Measurements from ENCODE around the gene LRRC7. TPM values are rescaled to one million over a fixed set of nuclear protein-coding genes. Genes with fewer than 3 reads are reported as not detected.

LRRC7 gene
- total RNA-seq, 1 experiment from 2014 or later = 0.12 TPM

DNA sequence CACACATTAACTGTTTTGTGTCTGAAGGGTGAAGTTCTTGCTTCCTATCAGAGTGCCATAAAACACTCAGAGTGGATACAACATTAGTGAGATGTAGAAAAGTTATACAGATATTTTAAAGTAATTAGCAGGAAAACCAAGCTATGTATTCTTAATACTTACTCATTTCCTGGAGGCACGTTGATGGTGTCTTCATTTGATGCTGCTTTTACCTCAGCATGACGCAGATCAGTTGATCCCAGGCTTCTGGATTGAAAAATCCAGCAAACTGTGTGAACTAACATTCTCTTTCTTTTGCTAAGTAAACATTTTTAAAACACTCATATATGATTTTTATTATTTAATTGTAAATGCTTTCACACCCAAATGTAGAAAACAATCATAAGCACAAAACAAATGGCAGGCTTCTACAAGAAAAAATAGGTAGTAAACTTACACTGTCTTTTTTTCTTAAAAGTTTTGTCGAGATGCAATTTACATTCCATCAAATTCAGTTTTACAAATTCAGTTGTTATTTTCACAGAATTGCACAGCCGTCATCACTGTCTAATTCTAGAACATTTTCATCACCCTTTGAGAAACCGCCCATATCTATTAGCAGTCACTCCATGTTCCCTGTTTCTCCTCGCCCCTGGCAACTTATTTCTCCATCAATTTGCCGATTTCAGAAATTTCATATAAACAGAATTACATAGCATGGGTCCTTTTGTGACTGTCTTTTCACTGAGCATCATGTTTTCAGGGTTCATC is 198.9 kb downstream of the LRRC7 start:
- DNase-seq (ENCODE audit: low read depth) = no peak

DNA sequence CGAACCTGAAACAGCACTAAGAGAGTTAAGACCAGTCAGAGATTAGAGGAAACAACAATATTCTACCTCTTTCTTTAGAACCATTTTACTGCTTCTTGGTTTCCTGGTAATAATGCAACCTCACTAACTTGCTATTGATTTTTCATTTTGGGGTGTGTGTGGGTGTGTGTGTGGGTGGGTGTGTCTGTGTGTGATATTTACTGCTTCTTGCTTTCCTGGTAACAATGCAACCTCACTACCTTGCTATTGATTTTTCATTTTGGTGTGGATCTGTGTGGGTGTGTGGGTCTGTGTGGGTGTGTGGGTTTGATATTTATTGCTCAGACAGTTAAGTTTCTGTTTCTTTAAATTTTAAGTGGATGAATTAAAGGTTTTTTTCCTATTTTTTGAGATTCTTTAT is 208.8 kb downstream of the LRRC7 start:
- no peak for DNase-seq (ENCODE audit: low read depth)

DNA sequence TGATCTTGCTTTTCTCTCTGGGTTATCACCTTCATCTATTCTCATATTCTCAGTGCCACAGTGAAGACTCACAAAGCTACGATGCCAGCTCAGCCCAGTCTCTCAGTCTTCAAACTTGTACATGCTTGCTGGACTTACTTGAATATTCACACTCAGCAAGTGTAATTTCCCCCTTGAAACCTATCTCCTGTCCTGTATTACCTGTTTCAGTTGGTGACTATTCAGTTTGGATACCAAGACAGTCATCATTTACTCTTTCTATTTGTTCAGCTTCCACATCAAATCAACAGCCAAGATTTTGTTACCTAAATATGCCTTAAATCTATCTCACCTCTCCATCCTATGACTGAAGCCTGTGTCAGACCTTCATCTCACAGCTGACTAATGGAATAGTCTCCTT is 209.7 kb downstream of the LRRC7 start:
- no peak for DNase-seq (ENCODE audit: low read depth)

DNA sequence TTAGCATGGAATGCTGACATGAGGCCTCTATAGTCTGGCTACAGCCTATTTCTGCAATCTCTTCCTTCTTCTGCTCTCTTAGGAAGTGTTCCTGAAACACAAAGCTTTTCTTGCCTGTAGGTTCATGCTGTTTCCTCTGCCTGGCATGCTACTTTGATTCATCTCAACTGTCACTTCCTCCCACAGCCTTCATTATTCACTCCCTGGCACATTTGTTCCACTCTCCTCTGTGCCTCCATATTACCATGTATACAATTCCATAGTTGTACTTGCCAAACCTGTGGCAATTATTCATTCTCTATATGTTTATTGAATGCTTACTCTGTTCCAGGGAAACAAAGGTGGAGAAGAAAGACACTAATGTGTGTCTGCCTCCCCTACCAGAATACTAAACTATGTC is 210.2 kb downstream of the LRRC7 start:
- DNase-seq (ENCODE audit: low read depth) = no peak

DNA sequence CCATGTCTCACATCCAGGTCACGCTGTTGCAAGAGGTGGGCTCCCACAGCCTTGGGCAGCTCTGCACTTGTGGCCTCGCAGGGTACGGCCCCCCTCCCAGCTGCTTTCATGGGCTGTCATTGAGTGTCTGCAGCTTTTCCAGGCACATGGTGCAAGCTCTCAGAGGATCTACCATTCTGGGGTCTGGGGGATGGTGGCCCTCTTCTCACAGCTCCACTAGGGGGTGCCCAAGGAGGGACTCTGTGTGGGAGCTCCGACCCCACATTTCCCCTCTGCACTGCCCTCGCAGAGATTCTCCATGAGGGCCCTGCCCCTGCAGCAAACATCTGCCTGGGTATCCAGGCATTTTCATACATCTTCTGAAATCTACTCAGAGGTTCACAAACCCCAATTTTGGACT is 219.4 kb downstream of the LRRC7 start:
- DNase-seq (ENCODE audit: low read depth) = no peak

DNA sequence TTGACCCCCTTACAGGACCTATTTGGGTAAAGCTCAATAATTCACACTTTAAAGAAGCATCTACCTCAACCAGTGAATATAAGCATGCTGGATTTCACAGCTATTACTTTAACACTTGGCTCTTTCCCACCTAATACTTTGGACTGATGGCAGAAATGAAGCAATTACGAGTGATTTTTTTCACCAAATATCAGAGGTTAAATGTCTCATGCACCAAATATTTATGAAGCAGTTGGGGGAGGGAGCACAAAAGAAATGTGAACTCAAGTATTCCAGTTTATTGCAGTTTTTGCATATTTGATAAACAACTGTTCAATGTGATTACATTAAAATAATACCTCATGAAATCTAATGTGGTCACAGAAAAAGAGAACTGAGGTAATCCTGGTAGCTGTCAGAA is 223.6 kb downstream of the LRRC7 start:
- no peak for DNase-seq (ENCODE audit: low read depth)

DNA sequence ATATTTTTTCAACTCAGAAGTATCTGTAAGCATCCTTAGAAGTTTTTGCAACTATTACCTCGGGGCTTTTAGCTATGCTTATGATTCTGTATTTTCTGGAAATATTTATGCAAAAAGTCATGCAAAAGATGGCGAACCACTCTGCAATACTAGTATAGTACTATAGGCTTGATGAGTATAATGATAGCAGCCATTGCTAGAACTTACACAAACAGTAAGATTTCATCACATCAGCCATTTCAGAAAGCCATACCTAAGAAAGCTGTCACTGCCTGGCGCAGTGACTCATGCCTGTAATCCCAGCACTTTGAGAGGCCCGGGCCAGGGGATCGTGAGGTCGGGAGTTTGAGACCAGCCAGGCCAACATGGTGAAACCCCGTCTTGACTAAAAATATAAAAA is 227.1 kb downstream of the LRRC7 start:
- no peak for DNase-seq (ENCODE audit: low read depth)

DNA sequence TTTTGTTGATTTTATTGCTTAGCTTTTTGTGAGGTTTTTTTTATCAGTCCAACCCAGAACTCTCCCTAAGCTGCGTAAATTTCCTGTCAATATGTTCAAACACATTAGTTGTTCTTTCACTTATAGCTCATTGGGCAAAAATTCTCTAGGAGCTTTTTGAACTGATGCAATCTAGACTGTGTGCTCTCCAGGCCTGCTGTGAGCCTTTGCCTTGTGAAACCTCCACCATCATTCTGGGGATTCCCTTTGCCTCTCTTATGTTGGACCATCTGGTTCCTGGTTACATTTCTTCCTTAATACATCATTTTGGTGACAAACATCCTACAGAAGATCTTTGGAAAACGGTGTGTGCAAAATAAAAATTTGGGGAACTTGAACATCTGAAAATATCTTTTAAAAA is 247.2 kb downstream of the LRRC7 start:
- DNase-seq (ENCODE audit: low read depth) = no peak

DNA sequence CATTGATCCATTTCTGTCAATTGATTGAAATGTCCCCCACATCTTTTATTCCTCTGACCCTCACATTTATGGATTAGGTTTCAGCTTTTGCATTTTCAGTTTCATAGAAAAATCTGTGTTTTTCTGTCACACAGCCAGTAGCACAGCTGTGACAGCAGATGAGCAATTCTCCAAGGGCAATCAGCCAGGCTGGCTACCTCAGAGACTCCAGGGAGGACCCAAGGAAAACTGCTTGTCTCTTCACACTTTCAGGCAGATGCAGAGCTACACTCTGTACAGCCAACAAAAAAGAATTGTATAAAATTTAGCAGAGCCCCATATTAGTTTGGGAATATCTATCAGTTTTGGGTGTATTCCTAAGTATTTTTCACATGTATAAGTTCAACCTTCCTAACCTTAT is 257.2 kb downstream of the LRRC7 start:
- no peak for DNase-seq (ENCODE audit: low read depth)

DNA sequence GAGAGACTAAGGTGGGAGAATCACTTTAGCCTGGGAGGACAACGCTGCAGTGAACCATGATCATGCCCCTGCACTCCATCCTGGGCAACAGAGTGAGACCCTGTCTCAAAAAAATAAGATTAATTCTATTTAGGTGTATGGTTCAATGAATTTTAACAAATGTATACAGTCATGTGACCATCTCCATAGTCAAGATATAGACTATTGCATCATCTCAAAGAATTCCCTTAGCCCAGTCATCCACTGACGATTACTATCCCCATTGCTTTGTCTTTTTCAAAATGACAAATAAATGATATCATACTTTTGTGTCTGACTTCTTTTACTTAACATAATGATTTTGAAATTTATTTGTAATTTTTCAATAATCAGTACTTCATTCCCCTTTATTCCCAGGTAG is 260.0 kb downstream of the LRRC7 start:
- DNase-seq (ENCODE audit: low read depth) = no peak

DNA sequence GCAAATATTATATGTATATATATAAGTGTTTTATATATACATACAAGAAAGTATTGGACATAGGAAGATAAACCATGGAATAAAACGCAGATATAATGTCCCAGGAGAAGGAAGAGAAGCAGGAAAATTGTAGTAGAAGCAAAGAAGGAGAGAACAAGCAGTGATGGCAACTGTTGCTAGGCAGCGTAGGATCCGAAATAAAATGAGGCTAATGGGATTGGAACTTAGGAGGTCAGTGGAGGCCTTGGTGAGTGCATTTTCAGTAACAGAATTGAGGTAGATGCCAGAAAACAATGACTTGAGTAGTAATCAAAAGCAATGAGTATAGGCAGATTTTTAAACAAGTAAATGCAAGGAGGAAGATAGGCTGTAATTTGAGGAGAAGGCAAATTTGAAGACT is 265.8 kb downstream of the LRRC7 start:
- DNase-seq (ENCODE audit: low read depth) = no peak

DNA sequence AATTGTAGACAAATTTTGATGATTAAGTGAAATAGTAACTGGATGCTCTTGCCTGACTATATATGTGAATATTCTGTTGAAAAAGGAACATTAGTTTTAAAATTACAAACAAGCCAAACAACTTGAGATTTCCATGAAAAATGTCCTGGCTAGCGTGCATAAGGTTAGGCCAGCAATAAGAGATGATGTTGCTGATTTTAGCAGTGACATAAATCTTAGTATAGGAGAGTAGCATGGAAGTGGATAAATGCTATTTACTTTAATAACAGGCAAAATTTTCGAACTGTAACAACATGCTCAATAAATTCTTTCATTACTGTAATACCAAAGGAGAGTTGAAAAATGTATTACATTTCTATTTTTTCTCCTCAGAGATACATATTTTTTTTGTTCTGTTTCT is 266.6 kb downstream of the LRRC7 start:
- no peak for DNase-seq (ENCODE audit: low read depth)

DNA sequence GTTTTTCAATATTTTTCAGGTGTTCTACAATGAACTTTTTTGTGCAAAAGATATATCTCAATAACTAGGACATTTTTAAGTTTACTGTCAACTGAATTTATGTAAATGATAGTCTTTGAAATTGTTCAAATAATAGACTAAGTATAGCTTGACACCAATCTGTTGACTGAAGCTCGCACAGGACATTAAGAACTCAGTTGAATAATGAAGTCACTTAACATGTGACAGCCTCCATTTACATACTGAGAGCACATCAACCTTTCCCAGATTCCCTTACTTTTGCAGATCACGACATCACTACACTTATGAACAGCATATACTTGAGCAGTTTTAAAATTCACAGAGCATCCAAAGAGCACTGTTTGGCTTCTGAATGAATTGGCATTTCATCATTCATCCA is 268.2 kb downstream of the LRRC7 start:
- DNase-seq (ENCODE audit: low read depth) = no peak

DNA sequence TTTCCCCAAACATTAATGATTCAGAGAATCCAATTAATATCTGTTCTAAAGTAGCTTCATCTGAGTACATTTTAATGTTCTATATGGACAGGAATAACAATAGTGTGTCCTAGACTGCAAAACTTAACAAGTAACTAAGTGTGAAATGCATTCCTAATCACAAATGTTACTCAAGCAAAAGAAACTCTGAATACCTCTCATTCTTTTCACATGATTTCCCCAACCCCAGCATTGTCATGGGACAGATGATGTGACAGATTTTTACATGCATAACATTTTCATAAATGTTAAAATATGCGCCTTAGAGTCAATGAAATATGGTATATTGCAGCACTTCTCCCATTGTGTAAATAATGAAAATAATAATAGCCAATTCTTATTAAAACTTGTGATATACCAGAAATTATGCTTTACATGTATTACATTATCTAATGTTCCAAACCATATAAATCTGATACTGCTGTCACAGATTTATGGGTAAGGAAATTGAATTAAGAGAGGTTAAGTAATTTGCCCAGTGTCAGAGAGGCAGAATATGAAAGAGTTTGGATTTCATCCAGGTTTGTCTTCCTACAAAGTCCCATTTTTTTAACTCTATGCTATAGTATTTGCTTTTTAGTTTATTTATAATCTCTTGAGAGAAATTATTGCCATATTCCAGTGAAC is 269.4 kb downstream of the LRRC7 start:
- no peak for DNase-seq (ENCODE audit: low read depth)

DNA sequence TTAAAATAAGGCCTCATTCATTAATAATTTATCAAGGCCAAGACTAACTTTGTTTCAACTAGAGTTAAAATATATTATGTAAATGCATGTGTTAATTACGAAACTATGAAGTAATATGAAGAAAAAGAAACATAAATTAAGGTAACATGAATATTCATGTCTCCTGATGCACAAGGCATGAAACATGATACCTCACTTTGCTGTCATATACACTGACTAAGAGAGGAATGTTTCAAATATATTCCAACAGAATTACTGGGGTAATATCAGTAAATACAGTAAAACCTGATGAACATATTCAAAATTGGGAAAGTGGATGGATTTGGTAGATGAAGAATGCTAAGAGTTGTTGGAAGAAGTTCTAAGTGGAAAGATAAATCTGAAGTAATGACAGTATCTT is 274.6 kb downstream of the LRRC7 start:
- no peak for DNase-seq (ENCODE audit: low read depth)

DNA sequence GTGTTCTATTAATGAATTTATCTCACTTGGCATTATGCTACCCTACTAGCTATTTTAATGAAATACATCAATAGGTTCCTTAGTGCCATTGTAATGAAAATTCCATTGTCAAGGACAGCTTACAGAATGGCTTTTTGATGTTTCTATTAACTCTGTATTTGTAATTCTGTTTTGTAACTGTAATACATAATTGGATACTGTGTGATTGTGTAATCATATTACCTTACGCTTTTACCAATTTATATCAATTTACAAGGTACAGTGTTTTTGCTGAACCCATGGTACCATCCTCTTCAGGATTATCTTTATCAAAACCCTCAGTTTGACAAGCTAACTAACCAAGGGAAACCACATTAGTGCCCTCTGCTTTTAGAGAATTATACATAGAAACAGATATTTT is 277.9 kb downstream of the LRRC7 start:
- no peak for DNase-seq (ENCODE audit: low read depth)

DNA sequence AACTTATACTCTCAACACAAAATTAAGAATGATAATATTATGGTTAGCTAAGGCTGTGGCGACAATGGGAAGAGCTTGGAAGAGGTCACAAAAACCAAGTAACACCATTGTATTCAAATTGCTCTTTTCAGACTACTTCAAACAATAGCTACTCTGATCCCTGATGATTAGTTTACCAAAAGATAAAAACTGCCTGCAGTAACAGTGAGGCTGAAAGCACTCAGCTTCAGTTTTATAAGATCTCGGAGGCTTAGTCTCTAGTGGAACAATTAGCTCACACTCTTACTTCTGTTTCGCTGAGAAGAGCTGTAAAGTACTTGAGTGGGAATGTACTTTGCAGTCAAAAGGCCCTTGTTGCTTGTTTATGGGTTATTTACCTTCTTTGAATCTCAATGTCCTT is 278.5 kb downstream of the LRRC7 start:
- no peak for DNase-seq (ENCODE audit: low read depth)

DNA sequence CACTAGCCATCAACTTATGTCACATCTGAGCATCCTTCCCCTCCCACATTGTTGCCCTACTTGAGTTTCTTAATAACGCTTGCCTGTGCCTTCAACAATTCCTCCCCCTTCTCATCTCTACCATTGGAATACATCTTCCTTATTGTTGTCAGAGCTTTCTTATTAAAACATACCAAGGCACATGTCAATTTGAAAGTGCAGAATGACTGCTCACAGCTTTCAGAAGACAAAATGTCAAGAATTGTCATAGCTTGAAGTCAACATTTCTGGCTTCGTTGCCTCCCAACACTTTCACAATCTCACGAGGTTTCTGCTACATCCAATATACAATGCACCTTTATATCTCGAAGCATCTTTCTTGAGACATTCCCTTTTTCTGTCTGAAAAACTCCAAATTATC is 279.9 kb downstream of the LRRC7 start:
- no peak for DNase-seq (ENCODE audit: low read depth)

DNA sequence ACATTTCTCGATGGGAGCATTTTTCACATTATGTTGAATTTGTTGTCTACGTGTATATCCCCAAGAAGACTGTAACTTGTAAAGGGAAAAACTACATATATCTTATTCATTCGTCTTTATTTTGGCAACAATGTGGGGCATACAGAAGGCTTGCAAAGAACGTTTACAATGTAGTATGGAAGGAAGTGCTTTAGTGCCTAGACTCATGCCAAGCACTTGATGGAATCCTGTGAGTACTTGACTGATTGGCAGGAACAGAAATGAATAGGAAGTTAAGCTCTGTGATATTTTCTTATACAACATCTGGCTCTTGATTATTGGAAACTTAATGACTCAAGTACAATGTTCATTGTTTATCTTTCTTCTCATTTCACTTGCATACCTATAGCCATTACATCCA is 284.4 kb downstream of the LRRC7 start:
- no peak for DNase-seq (ENCODE audit: low read depth)

DNA sequence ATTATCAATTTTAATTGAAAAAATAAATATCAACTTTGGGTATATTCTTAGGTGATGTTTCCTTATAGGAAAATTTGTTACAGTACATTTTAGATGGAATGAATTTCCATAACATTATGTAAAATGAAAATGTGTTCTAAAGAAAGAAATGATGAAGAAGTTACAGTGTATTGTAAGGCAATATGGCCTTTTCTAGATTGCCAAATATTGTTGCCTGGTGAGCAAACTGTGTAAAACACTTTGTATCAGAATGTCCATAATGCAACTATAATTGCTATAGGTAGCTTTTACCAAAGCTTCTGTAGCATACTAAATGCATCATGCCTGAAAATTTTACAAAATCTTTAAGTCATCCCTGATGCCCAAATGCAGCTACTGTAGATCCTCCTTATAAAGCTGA is 285.0 kb downstream of the LRRC7 start:
- no peak for DNase-seq (ENCODE audit: low read depth)

DNA sequence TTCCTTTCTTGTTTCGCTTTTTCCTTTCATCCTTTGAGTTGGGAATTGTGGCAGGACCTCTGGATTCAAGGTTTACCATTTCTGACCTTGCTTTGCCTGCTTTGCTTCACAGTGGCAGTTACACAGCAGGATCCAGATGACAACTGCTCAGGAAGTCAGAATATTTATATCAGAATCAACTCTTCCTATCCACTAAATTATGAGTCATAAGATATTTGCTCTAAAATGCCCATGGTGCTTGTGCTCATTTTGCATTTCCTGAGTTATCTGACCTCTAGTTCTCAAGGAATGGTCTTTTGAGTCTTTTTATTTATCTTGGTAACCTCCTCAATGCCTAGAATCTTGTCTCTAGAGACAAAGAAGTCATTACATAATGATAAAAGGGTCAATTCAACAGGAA is 290.8 kb downstream of the LRRC7 start:
- DNase-seq (ENCODE audit: low read depth) = no peak

DNA sequence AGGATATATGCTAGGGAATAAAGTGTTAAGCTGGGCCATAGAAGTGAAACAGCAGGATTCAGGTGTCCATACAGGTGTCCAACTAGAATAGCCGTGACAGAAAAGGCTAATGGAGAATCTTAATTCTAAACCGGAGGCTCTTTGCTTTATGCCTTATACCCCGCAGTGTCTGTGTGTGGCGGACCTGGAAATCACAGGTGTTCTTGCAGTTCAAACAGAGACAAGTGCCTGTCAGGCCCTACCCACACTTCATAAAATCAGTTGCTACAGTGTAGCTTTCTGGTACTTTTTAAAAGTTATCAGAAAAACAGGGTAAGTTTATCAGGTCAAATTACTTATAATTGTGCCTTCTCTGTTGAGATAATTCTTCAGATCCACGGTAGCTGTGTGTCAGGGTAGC is 293.9 kb downstream of the LRRC7 start:
- no peak for DNase-seq (ENCODE audit: low read depth)

DNA sequence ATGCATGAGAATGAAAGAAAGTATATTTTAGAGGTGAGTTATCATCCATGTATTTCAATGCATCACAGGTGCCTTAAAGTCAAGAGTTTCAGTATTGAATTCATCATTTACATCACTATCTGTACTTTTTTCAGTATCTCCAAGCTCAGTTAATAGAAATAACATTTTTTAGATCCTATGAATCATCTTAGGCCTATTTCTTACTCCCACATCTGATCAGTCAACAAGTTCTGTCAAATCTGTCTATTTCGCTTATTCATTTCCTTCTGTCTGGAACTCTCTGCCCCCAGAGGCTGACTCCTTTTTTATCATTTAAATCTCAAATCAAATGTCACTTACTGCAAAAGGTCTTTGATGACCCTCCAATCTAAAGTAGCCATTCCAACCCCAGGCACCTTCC is 295.2 kb downstream of the LRRC7 start:
- DNase-seq (ENCODE audit: low read depth) = no peak

DNA sequence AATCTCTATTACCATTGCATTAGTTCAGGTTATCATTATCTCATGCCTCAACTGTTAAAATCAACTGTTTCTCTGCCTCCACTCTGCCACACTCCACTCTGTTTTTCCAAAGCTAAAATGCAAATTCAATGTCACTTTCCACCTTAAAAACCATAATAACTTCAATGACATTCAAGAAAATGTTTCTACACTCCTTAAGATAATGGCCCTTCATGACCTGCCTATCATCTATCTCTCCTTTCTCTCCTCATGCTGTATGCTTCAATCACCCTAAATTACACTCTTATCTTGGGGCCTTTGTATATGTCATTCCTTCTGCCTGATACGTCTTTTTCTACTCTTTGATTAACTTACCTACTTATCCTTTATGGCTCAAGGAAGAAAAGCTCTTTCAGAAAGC is 296.0 kb downstream of the LRRC7 start:
- no peak for DNase-seq (ENCODE audit: low read depth)

Data from RPMI7951 (cell line).